Large intestine (tissue), 1 donor: ENCODE data around the gene SBF1. TPM values are rescaled to one million over a fixed set of nuclear protein-coding genes. Genes with fewer than 3 reads are reported as not detected.

Source experiments
- polyA plus RNA-seq: library from polyadenylated mRNA; unstranded; fragments of 120-200 nt; gene quantifications from one replicate; pipeline ENCODE4 v1.2.1, GENCODE V29; 2013

The SBF1 gene
- polyA plus RNA-seq, 1 donor: 37.5 TPM

Other genes with a start within 250 kb of the SBF1 start
- 38.5 TPM for gene TUBGCP6, start 230.0 kb downstream of the SBF1 start, polyA plus RNA-seq
- 55.5 TPM for gene HDAC10, start 223.8 kb downstream of the SBF1 start, polyA plus RNA-seq
- 7.6 TPM for gene MAPK12, start 213.4 kb downstream of the SBF1 start, polyA plus RNA-seq
- gene MAPK11, start 204.7 kb downstream of the SBF1 start, polyA plus RNA-seq: 5.1 TPM
- gene PLXNB2, start 167.4 kb downstream of the SBF1 start, polyA plus RNA-seq: 65.0 TPM
- gene DENND6B, start 148.0 kb downstream of the SBF1 start, polyA plus RNA-seq: 7.1 TPM
- 46.9 TPM for gene PPP6R2, start 131.7 kb downstream of the SBF1 start, polyA plus RNA-seq
- gene ADM2, start 6.5 kb upstream of the SBF1 start, polyA plus RNA-seq: 11.2 TPM
- 0.60 TPM for gene MIOX, start 11.8 kb upstream of the SBF1 start, polyA plus RNA-seq
- 48.8 TPM for gene LMF2, start 32.7 kb upstream of the SBF1 start, polyA plus RNA-seq
- gene NCAPH2, start 33.2 kb upstream of the SBF1 start, polyA plus RNA-seq: 31.2 TPM
- 1.8 TPM for gene SCO2, start 50.6 kb upstream of the SBF1 start, polyA plus RNA-seq
- 10.5 TPM for gene TYMP, start 55.0 kb upstream of the SBF1 start, polyA plus RNA-seq
- 0.18 TPM for gene KLHDC7B, start 70.9 kb upstream of the SBF1 start, polyA plus RNA-seq
- gene SYCE3, start 87.9 kb upstream of the SBF1 start, polyA plus RNA-seq: not detected
- 19.8 TPM for gene CPT1B, start 103.4 kb upstream of the SBF1 start, polyA plus RNA-seq
- gene CHKB, start 107.8 kb upstream of the SBF1 start, polyA plus RNA-seq: 106 TPM
- 5.4 TPM for gene MAPK8IP2, start 125.8 kb upstream of the SBF1 start, polyA plus RNA-seq
- gene ARSA, start 153.1 kb upstream of the SBF1 start, polyA plus RNA-seq: 45.7 TPM
- gene SHANK3, start 197.8 kb upstream of the SBF1 start, polyA plus RNA-seq: 16.7 TPM